KMS-11 (cell line): ENCODE measurements around the gene ARVCF.

Source experiments
- H2AFZ ChIP-seq: fragments of 200-600 bp; sonication (generic); 2 replicates; pipeline ENCODE4 v1.6.1; 2016; ENCODE audit warnings: antibody characterized with exemption, mixed run types, low read depth
- H3K27ac ChIP-seq: fragments of 200-600 bp; sonication (generic); 2 replicates; pipeline ENCODE4 v1.6.1; 2016; ENCODE audit warnings: mild to moderate bottlenecking, mixed run types
- H3K27me3 ChIP-seq: fragments of 200-600 bp; sonication (generic); 2 replicates; pipeline ENCODE4 v1.6.1; 2017; ENCODE audit warnings: mild to moderate bottlenecking, low read depth, mixed run types, moderate library complexity; ENCODE audit not compliant: insufficient read depth
- H3K36me3 ChIP-seq: fragments of 200-600 bp; sonication (generic); 2 replicates; pipeline ENCODE4 v1.6.1; 2017; ENCODE audit warnings: mild to moderate bottlenecking, mixed run types; ENCODE audit not compliant: insufficient read depth
- H3K4me1 ChIP-seq: fragments of 200-600 bp; sonication (generic); 2 replicates; pipeline ENCODE4 v1.6.1; 2016; ENCODE audit warnings: mild to moderate bottlenecking, low read depth, mixed run types; ENCODE audit not compliant: poor library complexity, severe bottlenecking
- H3K4me2 ChIP-seq: fragments of 200-600 bp; sonication (generic); 2 replicates; pipeline ENCODE4 v1.7.0; 2016; ENCODE audit warnings: mild to moderate bottlenecking, mixed run types
- H3K4me3 ChIP-seq: fragments of 200-600 bp; sonication (generic); IDR thresholded peaks from 2 replicates; pipeline ENCODE4 v1.6.1; 2017; ENCODE audit warnings: low read depth, low read length, mixed read lengths; ENCODE audit not compliant: insufficient read depth
- H3K79me2 ChIP-seq: fragments of 200-600 bp; sonication (generic); 2 replicates; pipeline ENCODE4 v1.6.1; 2016; ENCODE audit warnings: low read depth, mixed run types; ENCODE audit not compliant: insufficient read depth
- H3K9ac ChIP-seq: fragments of 200-600 bp; sonication (generic); 2 replicates; pipeline ENCODE4 v1.6.1; 2016; ENCODE audit warnings: mild to moderate bottlenecking, mixed run types
- H4K20me1 ChIP-seq: fragments of 200-600 bp; sonication (generic); 2 replicates; pipeline ENCODE4 v1.6.1; 2016; ENCODE audit warnings: mild to moderate bottlenecking, mixed run types; ENCODE audit not compliant: insufficient read depth
- CTCF ChIP-seq: fragments of 200-600 bp; sonication (generic); conservative IDR thresholded peaks from 2 replicates; pipeline ENCODE4 v1.6.1; 2017; ENCODE audit warnings: low read depth, mild to moderate bottlenecking, antibody characterized with exemption, low read length, moderate library complexity, mixed read lengths

Gene ARVCF

GRCh38 chr22:20004464-20004863 is 12.2 kb downstream of the ARVCF start:
- Histone ChIP-seq H3K79me2 (no peaks in the 10 kb centered on the region), H3K4me3 (no peak overlapping the region), H3K9ac (no peak overlapping the region), H3K4me1 (no peaks in the 10 kb centered on the region), H3K4me2 (no peak overlapping the region), H3K27ac (no peak overlapping the region), H2AFZ (no peak overlapping the region), H4K20me1 (no peaks in the 10 kb centered on the region), H3K27me3 (no peaks in the 10 kb centered on the region), H3K36me3 (no peaks in the 10 kb centered on the region)
- TF ChIP-seq CTCF = no peak

DNA sequence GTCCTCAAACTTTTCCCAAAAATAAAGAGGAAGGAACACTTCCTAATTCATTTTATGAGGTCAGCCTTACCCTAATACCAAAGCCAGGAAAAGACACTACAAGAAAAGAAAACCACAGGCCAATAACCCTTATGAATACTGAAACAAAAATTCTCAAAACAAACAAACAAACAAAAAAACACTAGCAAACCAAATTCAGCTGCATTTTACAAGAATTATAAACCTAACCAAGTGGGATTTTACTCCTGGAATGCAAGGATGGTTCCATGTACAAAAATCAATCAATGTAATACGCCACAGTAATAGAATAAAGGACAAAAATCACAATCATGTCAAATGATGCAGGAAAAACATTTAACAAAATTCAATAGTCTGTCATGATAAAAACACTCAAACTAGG is 13.3 kb downstream of the ARVCF start:
- H2AFZ ChIP-seq = no peak overlapping the region
- H3K4me2 ChIP-seq = no peak overlapping the region
- no peaks in the 10 kb centered on the region for H3K79me2 ChIP-seq
- no peak overlapping the region for H3K27ac ChIP-seq
- H3K27me3 ChIP-seq = no peaks in the 10 kb centered on the region
- no peaks in the 10 kb centered on the region for H3K4me1 ChIP-seq
- H3K36me3 ChIP-seq = no peaks in the 10 kb centered on the region
- TF ChIP-seq CTCF = no peak
- H3K4me3 ChIP-seq = no peak overlapping the region
- no peak overlapping the region for H3K9ac ChIP-seq
- H4K20me1 ChIP-seq = no peaks in the 10 kb centered on the region

GRCh38 chr22:20002636-20003035 is 14.0 kb downstream of the ARVCF start:
- H3K27ac ChIP-seq = no peak overlapping the region
- no peak for TF ChIP-seq CTCF
- H3K36me3 ChIP-seq = no peaks in the 10 kb centered on the region
- no peak overlapping the region for H3K9ac ChIP-seq
- H3K79me2 ChIP-seq = no peaks in the 10 kb centered on the region
- no peak overlapping the region for H3K4me2 ChIP-seq
- no peaks in the 10 kb centered on the region for H3K4me1 ChIP-seq
- no peak overlapping the region for H3K4me3 ChIP-seq
- no peaks in the 10 kb centered on the region for H3K27me3 ChIP-seq
- H4K20me1 ChIP-seq = no peaks in the 10 kb centered on the region
- no peak overlapping the region for H2AFZ ChIP-seq

- Histone ChIP-seq H4K20me1 (no peaks in the 10 kb centered on the region), H3K4me3 (no peak overlapping the region), H3K36me3 (no peaks in the 10 kb centered on the region), H3K27ac (no peak overlapping the region), H3K27me3 (no peaks in the 10 kb centered on the region; the same call in 1 of the 2 replicates), H3K9ac (no peak overlapping the region), H2AFZ (no peak overlapping the region), H3K4me2 (no peak overlapping the region), H3K79me2 (no peaks in the 10 kb centered on the region), H3K4me1 (no peaks in the 10 kb centered on the region)
- no peak for TF ChIP-seq CTCF
These were observed 14.5 kb downstream of the ARVCF start for GRCh38 chr22:20002128-20002527.
